H1 (cell line): ENCODE data around the gene FBLIM1. TPM values are rescaled to one million over a fixed set of nuclear protein-coding genes. Genes with fewer than 3 reads are reported as not detected.

ENCODE experiments used
- CTCF ChIA-PET: fragments of 300-600 bp; sonication (Branson Sonifier 250); formaldehyde crosslinking; loops from one replicate; lab custom pipeline; 2021; ENCODE audit not compliant: partially characterized antibody; lab: Charles Lee
- POLR2A ChIA-PET: fragments of 300-600 bp; sonication (Branson Sonifier 250); formaldehyde crosslinking; loops from one replicate; lab custom pipeline; 2021; ENCODE audit warnings: inconsistent platforms; ENCODE audit not compliant: partially characterized antibody; lab: Charles Lee
- DNase-seq, 2 experiments: peaks; one replicate each; pipeline versions ENCODE4 v3.0.0 to v3.0.0-alpha.2; 2010 to 2022; ENCODE audit warnings: low spot score in 2 of 2, low read depth in 1 of 2, mixed read lengths in 1 of 2
- FAIRE-seq: peaks from 2 replicates; lab custom pipeline; 2011; peaks lifted over from hg19 to GRCh38; lab: Jason Lieb, UNC
- H2AFZ ChIP-seq: 2 replicates; pipeline ENCODE4 v1.8.1; 2012; ENCODE audit warnings: low read length, inconsistent platforms
- H2AK5ac ChIP-seq: 2 replicates; pipeline ENCODE4 v1.6.1; 2013; ENCODE audit warnings: low read depth, low read length
- H2BK120ac ChIP-seq: replicated peaks from 2 replicates; pipeline ENCODE3; 2013; ENCODE audit warnings: low read depth, low read length, inconsistent platforms
- H2BK12ac ChIP-seq: 2 replicates; pipeline ENCODE4 v1.6.1; 2013; ENCODE audit warnings: low read depth, low read length
- H2BK15ac ChIP-seq: 2 replicates; pipeline ENCODE4 v1.6.1; 2013; ENCODE audit warnings: low read length
- H2BK20ac ChIP-seq: 2 replicates; pipeline ENCODE4 v1.6.1; 2013; ENCODE audit warnings: low read length
- H2BK5ac ChIP-seq: 2 replicates; pipeline ENCODE4 v1.6.1; 2013; ENCODE audit warnings: low read depth, low read length
- H3K14ac ChIP-seq: 2 replicates; pipeline ENCODE4 v1.6.1; 2013; ENCODE audit warnings: inconsistent platforms; ENCODE audit not compliant: insufficient read length
- H3K18ac ChIP-seq: 2 replicates; pipeline ENCODE4 v1.6.1; 2013; ENCODE audit warnings: low read length; ENCODE audit errors: extremely low read depth
- H3K23ac ChIP-seq: 2 replicates; pipeline ENCODE4 v1.6.1; 2013; ENCODE audit warnings: inconsistent platforms; ENCODE audit not compliant: insufficient read length
- H3K23me2 ChIP-seq: 2 replicates; pipeline ENCODE4 v1.6.1; 2013; ENCODE audit warnings: low read depth, low read length
- H3K27ac ChIP-seq: 2 replicates; pipeline ENCODE4 v1.6.1; 2011; ENCODE audit warnings: low read depth, low read length, inconsistent platforms
- H3K27me3 ChIP-seq, 4 experiments: replicated peaks in 1 of 4; 1 replicate in 1 of 4; 2 replicates in 3 of 4; pipeline versions ENCODE4 v1.6.1 to v1.8.1; 2011 to 2013; ENCODE audit warnings: low read length in 3 of 4, mild to moderate bottlenecking in 3 of 4, inconsistent platforms in 2 of 4, mixed read lengths in 2 of 4, moderate library complexity in 1 of 4; ENCODE audit not compliant: control insufficient read depth in 3 of 4, insufficient read depth in 3 of 4; ENCODE audit errors: extremely low read depth in 1 of 4
- H3K36me3 ChIP-seq, 4 experiments: 2 replicates each; pipeline versions ENCODE4 v1.6.1 to v1.8.1; 2011 to 2013; ENCODE audit warnings: mild to moderate bottlenecking in 4 of 4, low read length in 3 of 4, moderate library complexity in 2 of 4, control low read depth in 1 of 4, inconsistent platforms in 1 of 4; ENCODE audit not compliant: insufficient read depth in 4 of 4, control insufficient read depth in 2 of 4
- H3K4ac ChIP-seq: replicated peaks from 2 replicates; pipeline ENCODE3; 2013; ENCODE audit warnings: low read length, low read depth, mixed read lengths, inconsistent platforms; ENCODE audit not compliant: insufficient read length
- H3K4me1 ChIP-seq, 4 experiments: replicated peaks in 1 of 4; 1 replicate in 1 of 4; 2 replicates in 3 of 4; pipeline versions ENCODE4 v1.6.1 to v1.8.1; 2011 to 2013; ENCODE audit warnings: low read length in 3 of 4, inconsistent platforms in 2 of 4, mixed read lengths in 1 of 4; ENCODE audit not compliant: insufficient read depth in 4 of 4, control insufficient read depth in 3 of 4
- H3K4me2 ChIP-seq, 2 experiments: 2 replicates each; pipeline versions ENCODE4 v1.6.1 to v1.8.1; 2011 to 2013; ENCODE audit warnings: low read depth in 2 of 2, low read length in 2 of 2, control low read depth in 1 of 2, inconsistent platforms in 1 of 2, mild to moderate bottlenecking in 1 of 2; ENCODE audit not compliant: insufficient read depth in 1 of 2
- H3K4me3 ChIP-seq, 4 experiments: fragments of 200-600, 300-600 bp in 1 of 4; sonication (generic), shearing (Covaris generic), sonication (Bioruptor Twin) in 1 of 4; 2 replicates each; pipeline versions ENCODE4 v1.5.1 to v1.8.1; 2011 to 2016; ENCODE audit warnings: low read length in 4 of 4, low read depth in 3 of 4, control low read depth in 2 of 4, inconsistent platforms in 2 of 4, mild to moderate bottlenecking in 2 of 4, mixed read lengths in 1 of 4, moderate library complexity in 1 of 4; ENCODE audit not compliant: insufficient read depth in 2 of 4; ENCODE audit errors: extremely low read depth in 1 of 4
- H3K56ac ChIP-seq: replicated peaks from 2 replicates; pipeline ENCODE3; 2013; ENCODE audit warnings: low read depth, mild to moderate bottlenecking, mixed read lengths, low read length, inconsistent platforms; ENCODE audit not compliant: insufficient read length
- H3K79me1 ChIP-seq: 2 replicates; pipeline ENCODE4 v1.6.1; 2013; ENCODE audit warnings: low read depth, low read length, control low read depth
- H3K79me2 ChIP-seq, 2 experiments: 2 replicates each; pipeline versions ENCODE4 v1.6.1 to v1.8.1; 2012 to 2013; ENCODE audit warnings: low read length in 2 of 2, mild to moderate bottlenecking in 2 of 2, inconsistent platforms in 1 of 2; ENCODE audit not compliant: insufficient read depth in 2 of 2, control insufficient read depth in 1 of 2
- H3K9ac ChIP-seq, 4 experiments: replicated peaks in 1 of 4; 1 replicate in 1 of 4; 2 replicates in 3 of 4; pipeline versions ENCODE4 v1.6.1 to v1.8.1; 2011 to 2013; ENCODE audit warnings: low read depth in 3 of 4, low read length in 3 of 4, control low read depth in 2 of 4, mild to moderate bottlenecking in 2 of 4, moderate library complexity in 2 of 4, inconsistent platforms in 1 of 4; ENCODE audit errors: extremely low read depth in 1 of 4
- H3K9me3 ChIP-seq, 2 experiments: 2 replicates each; pipeline versions ENCODE4 v1.6.1 to v1.8.1; 2012 to 2013; ENCODE audit warnings: mild to moderate bottlenecking in 2 of 2, moderate library complexity in 2 of 2, control low read depth in 1 of 2, inconsistent platforms in 1 of 2, low read depth in 1 of 2, low read length in 1 of 2, mixed read lengths in 1 of 2; ENCODE audit not compliant: insufficient read depth in 2 of 2
- H4K20me1 ChIP-seq, 2 experiments: replicated peaks in 1 of 2; 2 replicates each; pipeline versions ENCODE3 to v1.8.1; 2011 to 2013; ENCODE audit warnings: inconsistent platforms in 2 of 2, low read length in 2 of 2, mild to moderate bottlenecking in 1 of 2; ENCODE audit not compliant: insufficient read depth in 2 of 2, control insufficient read depth in 1 of 2
- H4K5ac ChIP-seq: 2 replicates; pipeline ENCODE4 v1.6.1; 2013; ENCODE audit warnings: low read length, low read depth, mixed read lengths, inconsistent platforms; ENCODE audit not compliant: insufficient read length
- H4K8ac ChIP-seq: 2 replicates; pipeline ENCODE4 v1.8.0; 2013; ENCODE audit warnings: mild to moderate bottlenecking, moderate library complexity, low read length, inconsistent platforms; ENCODE audit not compliant: insufficient read depth; ENCODE audit errors: extremely low read depth
- H4K91ac ChIP-seq: replicated peaks from 2 replicates; pipeline ENCODE3; 2013; ENCODE audit warnings: low read length, mixed read lengths, inconsistent platforms; ENCODE audit not compliant: insufficient read length
- WGBS, 2 experiments: shearing (Covaris generic) in 1 of 2; methylation state at CpG; one replicate each; pipeline versions ENCODE4 v1.1.6 to v1.1.7; 2013 to 2015; ENCODE audit warnings: low lambda C conversion rate in 2 of 2, mixed read lengths in 2 of 2, inconsistent platforms in 1 of 2, low coverage in 1 of 2, missing lambda C conversion rate in 1 of 2; ENCODE audit not compliant: insufficient replicate concordance in 2 of 2, insufficient coverage in 1 of 2, insufficient read length in 1 of 2; ENCODE audit errors: extremely low coverage in 1 of 2, missing lambda C conversion rate in 1 of 2; 5-methylcytosine and 5-hydroxymethylcytosine counted together
- polyA plus RNA-seq, 7 experiments: library from polyadenylated mRNA; depleted of rRNA in 3 of 7; stranded (reverse) in 5 of 7; unstranded in 2 of 7; fragments of >200 nt in 5 of 7; fragments of 200-250 nt in 2 of 7; gene quantifications; 1 replicate in 5 of 7; 2 replicates in 1 of 7; 4 replicates in 1 of 7; pipeline versions ENCODE4 v1.2.1 to v1.2.3, GENCODE V29; 2011 to 2013; ENCODE audit warnings: missing spikeins in 2 of 7, mixed read lengths in 2 of 7
- total RNA-seq: library from RNA; stranded (reverse); fragmentation: NEBNext Ultra II Directional; extraction: Animal tissue kit (Norgen Biotek cat#: 25700); gene quantifications from 2 replicates; pipeline ENCODE4 v1.2.1, GENCODE V29; 2021

The FBLIM1 gene
- total and polyA plus RNA-seq, 2 of the 8 experiments (the other 6 are each of a cell fraction or from before 2014, with no cell fraction given), result 66.6 to 66.7 TPM

DNA sequence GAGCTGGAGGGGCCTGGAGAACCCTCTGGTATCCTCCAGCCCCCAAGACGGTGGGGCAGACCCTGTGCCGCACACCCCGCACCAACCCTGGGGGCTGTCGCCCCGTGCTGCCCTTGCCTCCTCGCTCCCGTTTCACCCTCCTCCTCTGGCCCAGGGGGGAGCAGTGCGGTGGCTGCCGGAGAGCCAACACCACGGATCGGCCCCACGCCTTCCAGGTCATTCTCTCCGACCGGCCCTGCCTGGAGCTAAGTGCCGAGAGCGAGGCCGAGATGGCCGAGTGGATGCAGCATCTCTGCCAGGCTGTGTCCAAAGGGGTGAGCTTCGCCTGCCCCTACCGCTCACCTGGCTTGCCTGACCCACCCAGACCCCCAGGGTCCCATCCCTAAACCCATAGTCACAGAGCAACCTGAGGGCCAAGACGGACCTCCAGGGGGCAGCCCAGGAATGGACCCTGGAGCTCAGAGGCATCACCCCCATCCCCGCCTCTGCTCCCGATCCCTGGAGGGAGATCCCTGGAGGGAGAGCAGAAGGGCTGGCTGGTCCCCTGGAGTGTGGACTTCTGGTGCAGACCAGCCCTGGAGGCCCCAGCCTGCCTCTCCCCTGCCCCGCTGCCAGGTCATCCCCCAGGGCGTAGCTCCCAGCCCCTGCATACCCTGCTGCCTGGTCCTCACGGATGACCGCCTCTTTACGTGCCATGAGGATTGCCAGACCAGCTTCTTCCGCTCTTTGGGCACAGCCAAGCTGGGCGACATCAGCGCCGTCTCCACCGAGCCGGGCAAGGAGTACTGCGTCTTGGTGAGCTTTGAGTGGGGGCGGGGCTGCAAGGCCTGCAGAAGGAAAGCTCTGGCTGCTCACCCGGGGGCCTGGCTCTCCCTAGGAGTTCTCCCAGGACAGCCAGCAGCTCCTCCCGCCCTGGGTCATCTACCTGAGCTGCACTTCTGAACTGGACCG lies 26.6 kb upstream of the FBLIM1 start:
- Histone ChIP-seq H2AK5ac (no peak overlapping the region), H2BK5ac (no peak overlapping the region), H3K79me1 (no peaks in the 10 kb centered on the region), H3K27me3 (no peaks in the 10 kb centered on the region), H2BK12ac (no peak overlapping the region), H3K79me2 (no peaks in the 10 kb centered on the region), H3K56ac (no peak overlapping the region), H3K23ac (no peak overlapping the region), H2BK20ac (no peak overlapping the region), H4K91ac (no peak overlapping the region), H3K36me3 (peaks cover 7 to 25% (median 12%) of the 10 kb centered on the region in 4 experiments; a peak in 6 of 8 replicates), H3K9me3 (no peaks in the 10 kb centered on the region), H3K4me2 (no peak overlapping the region), H4K5ac (no peak overlapping the region), H3K9ac (no peak overlapping the region), H3K27ac (no peak overlapping the region), H2BK120ac (no peak overlapping the region), H4K20me1 (peaks cover 2 to 7% of the 10 kb centered on the region in 2 experiments), H3K4me3 (no peak overlapping the region), H3K18ac (no peak overlapping the region), H3K23me2 (no peaks in the 10 kb centered on the region), H2AFZ (no peak overlapping the region), H4K8ac (no peak overlapping the region), H3K4me1 (peaks cover 0 to 8% (median 4%) of the 10 kb centered on the region in 4 experiments; a peak in 4 of 7 replicates), H3K4ac (no peak overlapping the region), H2BK15ac (no peak overlapping the region), H3K14ac (no peak overlapping the region)
- FAIRE-seq (no peak), DNase-seq (no peak)
- ChIA-PET POLR2A (interaction anchor here (0.8 kb wide), 2 partner anchors 31 to 63 kb away, joined by 3 read pairs; no protein-coding TSS in a partner anchor), CTCF (interaction anchor here (0.5 to 5.4 kb wide), 12 partner anchors 9 to 164 kb away, joined by 3 to 35 read pairs (median 3); partner anchors contain the start of gene TMEM82)
- 93% methylated on average over 39 of the region's 39 CpGs; no CpG with 5 or more reads in 1 of the 2 experiments for WGBS, 2 experiments
